GM23338 (cell line): ENCODE results near the gene DPF3. TPM values are rescaled to one million over a fixed set of nuclear protein-coding genes. Genes with fewer than 3 reads are reported as not detected.

Experiments
- ATAC-seq: fragments of 200-7000 bp; cut with Tn5 transposase; 3 replicates; pipeline ENCODE4 v1.9.1; 2020
- DNase-seq: peaks from one replicate; pipeline ENCODE4 v3.0.0-alpha.2; 2015; ENCODE audit warnings: low spot score
- H2AFZ ChIP-seq: fragments of 200-600 bp; sonication (generic); 2 replicates; pipeline ENCODE4 v1.8.0; 2016; ENCODE audit warnings: antibody characterized with exemption, mild to moderate bottlenecking, moderate library complexity
- H3F3A ChIP-seq: fragments of 200-600 bp; sonication (generic); replicated peaks from 2 replicates; pipeline ENCODE4 v1.8.0; 2017; ENCODE audit warnings: antibody characterized with exemption, mixed run types, low read depth
- H3K27ac ChIP-seq: fragments of 200-600 bp; sonication (generic); 2 replicates; pipeline ENCODE4 v1.6.1; 2016; ENCODE audit warnings: low read depth
- H3K27me3 ChIP-seq: fragments of 200-600 bp; sonication (generic); 2 replicates; pipeline ENCODE4 v1.8.0; 2016; ENCODE audit warnings: mild to moderate bottlenecking, mixed run types, moderate library complexity; ENCODE audit not compliant: insufficient read depth
- H3K36me3 ChIP-seq: fragments of 200-600 bp; sonication (generic); 2 replicates; pipeline ENCODE4 v1.8.0; 2016; ENCODE audit warnings: mild to moderate bottlenecking; ENCODE audit not compliant: insufficient read depth
- H3K4me1 ChIP-seq: fragments of 200-600 bp; sonication (generic); 2 replicates; pipeline ENCODE4 v1.8.0; 2016; ENCODE audit warnings: mild to moderate bottlenecking, moderate library complexity; ENCODE audit not compliant: insufficient read depth
- H3K4me2 ChIP-seq: fragments of 200-600 bp; sonication (generic); 2 replicates; pipeline ENCODE4 v1.7.1; 2017; ENCODE audit warnings: mixed run types
- H3K4me3 ChIP-seq: fragments of 200-600 bp; sonication (generic); 2 replicates; pipeline ENCODE4 v1.6.1; 2016; ENCODE audit warnings: mixed run types
- H3K79me2 ChIP-seq: fragments of 200-600 bp; sonication (generic); replicated peaks from 2 replicates; pipeline ENCODE4 v1.8.0; 2017; ENCODE audit warnings: mild to moderate bottlenecking; ENCODE audit not compliant: insufficient read depth
- H3K9me2 ChIP-seq: fragments of 200-600 bp; sonication (generic); 2 replicates; pipeline ENCODE4 v1.8.0; 2017; ENCODE audit not compliant: insufficient read depth
- H4K20me1 ChIP-seq: fragments of 200-600 bp; sonication (generic); replicated peaks from 2 replicates; pipeline ENCODE4 v1.8.0; 2017; ENCODE audit warnings: mild to moderate bottlenecking; ENCODE audit not compliant: insufficient read depth
- H3K27ac Mint-ChIP-seq: 2 replicates; pipeline ENCODE4 v1.8.0; 2020; ENCODE audit warnings: inconsistent platforms, mild to moderate bottlenecking, moderate library complexity, mixed read lengths
- H3K27me3 Mint-ChIP-seq: 3 replicates; pipeline ENCODE4 v1.8.0; 2022; ENCODE audit warnings: low read depth, mild to moderate bottlenecking, moderate library complexity, mixed read lengths, inconsistent platforms; ENCODE audit not compliant: insufficient read depth, poor library complexity
- H3K36me3 Mint-ChIP-seq: 3 replicates; pipeline ENCODE4 v1.8.0; 2021; ENCODE audit warnings: low read depth, mild to moderate bottlenecking, inconsistent platforms, moderate library complexity, mixed read lengths
- H3K4me1 Mint-ChIP-seq: 3 replicates; pipeline ENCODE4 v1.8.0; 2020; ENCODE audit warnings: mild to moderate bottlenecking, inconsistent platforms, mixed read lengths
- H3K4me3 Mint-ChIP-seq: 3 replicates; pipeline ENCODE4 v1.8.0; 2021; ENCODE audit warnings: moderate library complexity, mild to moderate bottlenecking, inconsistent platforms, mixed read lengths
- H3K9me3 Mint-ChIP-seq: 3 replicates; pipeline ENCODE4 v1.8.0; 2020; ENCODE audit warnings: moderate library complexity, mild to moderate bottlenecking, inconsistent platforms, mixed read lengths
- JUNB ChIP-seq: IDR thresholded peaks from one replicate; pipeline ENCODE4 v1.6.1; 2016; ENCODE audit warnings: antibody characterized with exemption; ENCODE audit not compliant: unreplicated experiment
- NANOG ChIP-seq: IDR thresholded peaks from 2 replicates; pipeline ENCODE4 v1.6.1; 2016; ENCODE audit warnings: antibody characterized with exemption, borderline replicate concordance
- POLR2AphosphoS5 ChIP-seq: IDR thresholded peaks from 2 replicates; pipeline ENCODE4 v1.6.1; 2016; ENCODE audit warnings: antibody characterized with exemption, low read depth
- STAT1 ChIP-seq: IDR thresholded peaks from one replicate; pipeline ENCODE4 v1.6.1; 2016; ENCODE audit warnings: antibody characterized with exemption; ENCODE audit not compliant: unreplicated experiment
- ZNF114 ChIP-seq: fragments of 250-450 bp; sonication (Bioruptor Pico); IDR thresholded peaks from 2 replicates; pipeline ENCODE4 v1.5.0; 2020; ENCODE audit warnings: mild to moderate bottlenecking, moderate library complexity
- ZNF331 ChIP-seq: fragments of 250-450 bp; sonication (Bioruptor Pico); IDR thresholded peaks from 2 replicates; pipeline ENCODE4 v1.5.0; 2020; ENCODE audit warnings: low read depth, mild to moderate bottlenecking, moderate library complexity
- polyA plus RNA-seq: library from polyadenylated mRNA; unstranded; fragments of >200 nt; fragmentation: Nextera tagmentation; extraction: Ambion mirVana; gene quantifications from 2 replicates; pipeline ENCODE4 v1.2.1, GENCODE V29; 2016
- total RNA-seq: library from RNA; depleted of rRNA; stranded (reverse); fragments of >200 nt; shearing (Covaris generic); gene quantifications from 2 replicates; pipeline ENCODE4 v1.2.3, GENCODE V29; 2014
- TF ChIP-seq, protein P1 (sequence below): fragments of 250-450 bp; sonication (Bioruptor Pico); IDR thresholded peaks from 2 replicates; pipeline ENCODE4 v1.5.0; 2020; ENCODE audit warnings: mild to moderate bottlenecking, moderate library complexity
- TF ChIP-seq, protein P2 (sequence below): IDR thresholded peaks from 2 replicates; pipeline ENCODE4 v1.6.1; 2016; ENCODE audit warnings: antibody characterized with exemption
- TF ChIP-seq, protein P3 (sequence below), 2 experiments: fragments of 200-600 bp in 1 of 2; sonication (generic) in 1 of 2; conservative IDR thresholded peaks; 2 replicates each; pipeline versions ENCODE4 v1.5.1 to v1.6.1; 2016 to 2017; ENCODE audit warnings: antibody characterized with exemption in 2 of 2, low read depth in 2 of 2, mild to moderate bottlenecking in 2 of 2, moderate library complexity in 1 of 2
- TF ChIP-seq, protein P4 (sequence below): IDR thresholded peaks from one replicate; pipeline ENCODE4 v1.6.1; 2018; ENCODE audit warnings: antibody characterized with exemption; ENCODE audit not compliant: unreplicated experiment

DPF3 gene
- total and polyA plus RNA-seq, 2 experiments from 2014 or later = 0.18 to 1.0 TPM

DNA sequence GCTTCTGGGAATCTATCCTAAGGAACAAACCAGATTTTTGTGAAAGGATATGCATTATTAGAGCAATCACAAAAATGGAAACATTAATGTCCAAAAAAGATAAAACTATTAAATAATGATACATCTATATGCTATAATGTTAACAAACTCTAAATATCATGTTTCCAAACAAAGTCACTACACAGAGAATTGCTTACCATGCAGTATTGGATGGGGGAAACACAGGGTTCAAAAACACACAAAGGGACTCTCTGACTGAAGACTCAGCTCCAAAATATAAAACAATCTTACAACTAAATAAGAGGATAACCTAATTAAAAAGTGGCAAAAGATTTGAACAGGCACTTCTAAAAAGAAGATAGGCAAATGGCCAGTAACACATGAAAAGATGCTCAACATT is 304.2 kb downstream of the DPF3 start:
- Mint-ChIP-seq H3K27ac (no peak overlapping the region), H3K27me3 (peaks cover 5% of the 10 kb centered on the region), H3K4me1 (no peaks in the 10 kb centered on the region), H3K4me3 (no peak overlapping the region), H3K36me3 (no peaks in the 10 kb centered on the region), H3K9me3 (peaks cover 2% of the 10 kb centered on the region; the same call in 1 of the 3 replicates)
- Histone ChIP-seq H3K4me2 (no peak overlapping the region), H3K36me3 (no peaks in the 10 kb centered on the region), H3K79me2 (no peaks in the 10 kb centered on the region), H3K9me2 (peaks cover 15% of the 10 kb centered on the region), H3K27ac (no peak overlapping the region), H4K20me1 (no peaks in the 10 kb centered on the region), H3K4me3 (no peak overlapping the region), H3F3A (no peaks in the 10 kb centered on the region), H3K27me3 (no peaks in the 10 kb centered on the region), H3K4me1 (no peaks in the 10 kb centered on the region), H2AFZ (no peak overlapping the region)
- no peak for DNase-seq
- no peak for ATAC-seq
- TF ChIP-seq, protein P1, sequence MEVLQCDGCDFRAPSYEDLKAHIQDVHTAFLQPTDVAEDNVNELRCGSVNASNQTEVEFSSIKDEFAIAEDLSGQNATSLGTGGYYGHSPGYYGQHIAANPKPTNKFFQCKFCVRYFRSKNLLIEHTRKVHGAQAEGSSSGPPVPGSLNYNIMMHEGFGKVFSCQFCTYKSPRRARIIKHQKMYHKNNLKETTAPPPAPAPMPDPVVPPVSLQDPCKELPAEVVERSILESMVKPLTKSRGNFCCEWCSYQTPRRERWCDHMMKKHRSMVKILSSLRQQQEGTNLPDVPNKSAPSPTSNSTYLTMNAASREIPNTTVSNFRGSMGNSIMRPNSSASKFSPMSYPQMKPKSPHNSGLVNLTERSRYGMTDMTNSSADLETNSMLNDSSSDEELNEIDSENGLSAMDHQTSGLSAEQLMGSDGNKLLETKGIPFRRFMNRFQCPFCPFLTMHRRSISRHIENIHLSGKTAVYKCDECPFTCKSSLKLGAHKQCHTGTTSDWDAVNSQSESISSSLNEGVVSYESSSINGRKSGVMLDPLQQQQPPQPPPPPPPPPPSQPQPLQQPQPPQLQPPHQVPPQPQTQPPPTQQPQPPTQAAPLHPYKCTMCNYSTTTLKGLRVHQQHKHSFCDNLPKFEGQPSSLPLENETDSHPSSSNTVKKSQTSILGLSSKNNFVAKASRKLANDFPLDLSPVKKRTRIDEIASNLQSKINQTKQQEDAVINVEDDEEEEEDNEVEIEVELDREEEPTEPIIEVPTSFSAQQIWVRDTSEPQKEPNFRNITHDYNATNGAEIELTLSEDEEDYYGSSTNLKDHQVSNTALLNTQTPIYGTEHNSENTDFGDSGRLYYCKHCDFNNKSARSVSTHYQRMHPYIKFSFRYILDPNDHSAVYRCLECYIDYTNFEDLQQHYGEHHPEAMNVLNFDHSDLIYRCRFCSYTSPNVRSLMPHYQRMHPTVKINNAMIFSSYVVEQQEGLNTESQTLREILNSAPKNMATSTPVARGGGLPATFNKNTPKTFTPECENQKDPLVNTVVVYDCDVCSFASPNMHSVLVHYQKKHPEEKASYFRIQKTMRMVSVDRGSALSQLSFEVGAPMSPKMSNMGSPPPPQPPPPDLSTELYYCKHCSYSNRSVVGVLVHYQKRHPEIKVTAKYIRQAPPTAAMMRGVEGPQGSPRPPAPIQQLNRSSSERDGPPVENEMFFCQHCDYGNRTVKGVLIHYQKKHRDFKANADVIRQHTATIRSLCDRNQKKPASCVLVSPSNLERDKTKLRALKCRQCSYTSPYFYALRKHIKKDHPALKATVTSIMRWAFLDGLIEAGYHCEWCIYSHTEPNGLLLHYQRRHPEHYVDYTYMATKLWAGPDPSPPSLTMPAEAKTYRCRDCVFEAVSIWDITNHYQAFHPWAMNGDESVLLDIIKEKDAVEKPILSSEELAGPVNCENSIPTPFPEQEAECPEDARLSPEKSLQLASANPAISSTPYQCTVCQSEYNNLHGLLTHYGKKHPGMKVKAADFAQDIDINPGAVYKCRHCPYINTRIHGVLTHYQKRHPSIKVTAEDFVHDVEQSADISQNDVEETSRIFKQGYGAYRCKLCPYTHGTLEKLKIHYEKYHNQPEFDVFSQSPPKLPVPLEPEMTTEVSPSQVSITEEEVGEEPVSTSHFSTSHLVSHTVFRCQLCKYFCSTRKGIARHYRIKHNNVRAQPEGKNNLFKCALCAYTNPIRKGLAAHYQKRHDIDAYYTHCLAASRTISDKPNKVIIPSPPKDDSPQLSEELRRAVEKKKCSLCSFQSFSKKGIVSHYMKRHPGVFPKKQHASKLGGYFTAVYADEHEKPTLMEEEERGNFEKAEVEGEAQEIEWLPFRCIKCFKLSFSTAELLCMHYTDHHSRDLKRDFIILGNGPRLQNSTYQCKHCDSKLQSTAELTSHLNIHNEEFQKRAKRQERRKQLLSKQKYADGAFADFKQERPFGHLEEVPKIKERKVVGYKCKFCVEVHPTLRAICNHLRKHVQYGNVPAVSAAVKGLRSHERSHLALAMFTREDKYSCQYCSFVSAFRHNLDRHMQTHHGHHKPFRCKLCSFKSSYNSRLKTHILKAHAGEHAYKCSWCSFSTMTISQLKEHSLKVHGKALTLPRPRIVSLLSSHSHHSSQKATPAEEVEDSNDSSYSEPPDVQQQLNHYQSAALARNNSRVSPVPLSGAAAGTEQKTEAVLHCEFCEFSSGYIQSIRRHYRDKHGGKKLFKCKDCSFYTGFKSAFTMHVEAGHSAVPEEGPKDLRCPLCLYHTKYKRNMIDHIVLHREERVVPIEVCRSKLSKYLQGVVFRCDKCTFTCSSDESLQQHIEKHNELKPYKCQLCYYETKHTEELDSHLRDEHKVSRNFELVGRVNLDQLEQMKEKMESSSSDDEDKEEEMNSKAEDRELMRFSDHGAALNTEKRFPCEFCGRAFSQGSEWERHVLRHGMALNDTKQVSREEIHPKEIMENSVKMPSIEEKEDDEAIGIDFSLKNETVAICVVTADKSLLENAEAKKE = no peak
- TF ChIP-seq POLR2AphosphoS5 = no peak

DNA sequence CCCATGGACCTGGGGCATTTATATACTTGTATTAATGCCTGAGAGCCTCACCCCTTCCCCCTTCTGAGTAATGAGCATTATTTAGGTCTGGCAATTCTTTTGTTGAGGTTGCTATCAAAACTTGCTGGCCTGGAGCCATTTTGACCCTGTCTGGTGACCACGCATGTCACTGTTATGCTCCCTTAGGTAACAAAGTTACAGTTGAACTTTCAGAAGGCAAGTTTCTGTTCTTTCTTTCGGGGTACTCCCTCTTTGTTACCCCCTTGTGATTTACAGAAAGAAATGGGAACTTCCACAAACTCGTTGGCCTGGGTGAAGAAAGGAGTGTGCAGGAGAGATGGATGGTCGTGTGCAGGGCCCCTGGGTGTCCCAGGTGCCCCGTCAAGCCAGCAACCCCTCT is 305.4 kb downstream of the DPF3 start:
- H3K4me2 ChIP-seq = no peak overlapping the region
- Mint-ChIP-seq H3K27me3 (peaks cover 5% of the 10 kb centered on the region), H3K9me3 (peaks cover 2% of the 10 kb centered on the region; the same call in 1 of the 3 replicates), H3K36me3 (no peaks in the 10 kb centered on the region), H3K27ac (no peak overlapping the region), H3K4me3 (no peak overlapping the region), H3K4me1 (no peaks in the 10 kb centered on the region)
- H3K79me2 ChIP-seq = no peaks in the 10 kb centered on the region
- H3K4me1 ChIP-seq = no peaks in the 10 kb centered on the region
- H3K4me3 ChIP-seq = no peak overlapping the region
- ATAC-seq (no peak), DNase-seq (no peak)
- H3K36me3 ChIP-seq = no peaks in the 10 kb centered on the region
- H4K20me1 ChIP-seq = no peaks in the 10 kb centered on the region
- no peak overlapping the region for H2AFZ ChIP-seq
- H3F3A ChIP-seq = no peaks in the 10 kb centered on the region
- H3K9me2 ChIP-seq = peaks cover 20% of the 10 kb centered on the region
- no peaks in the 10 kb centered on the region for H3K27me3 ChIP-seq
- H3K27ac ChIP-seq = no peak overlapping the region
- TF ChIP-seq POLR2AphosphoS5 = no peak
- TF ChIP-seq NANOG = no peak
- no peak for TF ChIP-seq ZNF114 (CRISPR knock-in tag)
- TF ChIP-seq, protein P2, sequence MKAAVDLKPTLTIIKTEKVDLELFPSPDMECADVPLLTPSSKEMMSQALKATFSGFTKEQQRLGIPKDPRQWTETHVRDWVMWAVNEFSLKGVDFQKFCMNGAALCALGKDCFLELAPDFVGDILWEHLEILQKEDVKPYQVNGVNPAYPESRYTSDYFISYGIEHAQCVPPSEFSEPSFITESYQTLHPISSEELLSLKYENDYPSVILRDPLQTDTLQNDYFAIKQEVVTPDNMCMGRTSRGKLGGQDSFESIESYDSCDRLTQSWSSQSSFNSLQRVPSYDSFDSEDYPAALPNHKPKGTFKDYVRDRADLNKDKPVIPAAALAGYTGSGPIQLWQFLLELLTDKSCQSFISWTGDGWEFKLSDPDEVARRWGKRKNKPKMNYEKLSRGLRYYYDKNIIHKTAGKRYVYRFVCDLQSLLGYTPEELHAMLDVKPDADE = no peak
- no peak for TF ChIP-seq ZNF331
- TF ChIP-seq JUNB = no peak
- no peak for TF ChIP-seq STAT1
- TF ChIP-seq, protein P3, sequence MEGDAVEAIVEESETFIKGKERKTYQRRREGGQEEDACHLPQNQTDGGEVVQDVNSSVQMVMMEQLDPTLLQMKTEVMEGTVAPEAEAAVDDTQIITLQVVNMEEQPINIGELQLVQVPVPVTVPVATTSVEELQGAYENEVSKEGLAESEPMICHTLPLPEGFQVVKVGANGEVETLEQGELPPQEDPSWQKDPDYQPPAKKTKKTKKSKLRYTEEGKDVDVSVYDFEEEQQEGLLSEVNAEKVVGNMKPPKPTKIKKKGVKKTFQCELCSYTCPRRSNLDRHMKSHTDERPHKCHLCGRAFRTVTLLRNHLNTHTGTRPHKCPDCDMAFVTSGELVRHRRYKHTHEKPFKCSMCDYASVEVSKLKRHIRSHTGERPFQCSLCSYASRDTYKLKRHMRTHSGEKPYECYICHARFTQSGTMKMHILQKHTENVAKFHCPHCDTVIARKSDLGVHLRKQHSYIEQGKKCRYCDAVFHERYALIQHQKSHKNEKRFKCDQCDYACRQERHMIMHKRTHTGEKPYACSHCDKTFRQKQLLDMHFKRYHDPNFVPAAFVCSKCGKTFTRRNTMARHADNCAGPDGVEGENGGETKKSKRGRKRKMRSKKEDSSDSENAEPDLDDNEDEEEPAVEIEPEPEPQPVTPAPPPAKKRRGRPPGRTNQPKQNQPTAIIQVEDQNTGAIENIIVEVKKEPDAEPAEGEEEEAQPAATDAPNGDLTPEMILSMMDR (conservative IDR thresholded peaks at IDR 0.05; ENCODE audit: low read depth in 2 of 2) = no peak
- TF ChIP-seq, protein P4, sequence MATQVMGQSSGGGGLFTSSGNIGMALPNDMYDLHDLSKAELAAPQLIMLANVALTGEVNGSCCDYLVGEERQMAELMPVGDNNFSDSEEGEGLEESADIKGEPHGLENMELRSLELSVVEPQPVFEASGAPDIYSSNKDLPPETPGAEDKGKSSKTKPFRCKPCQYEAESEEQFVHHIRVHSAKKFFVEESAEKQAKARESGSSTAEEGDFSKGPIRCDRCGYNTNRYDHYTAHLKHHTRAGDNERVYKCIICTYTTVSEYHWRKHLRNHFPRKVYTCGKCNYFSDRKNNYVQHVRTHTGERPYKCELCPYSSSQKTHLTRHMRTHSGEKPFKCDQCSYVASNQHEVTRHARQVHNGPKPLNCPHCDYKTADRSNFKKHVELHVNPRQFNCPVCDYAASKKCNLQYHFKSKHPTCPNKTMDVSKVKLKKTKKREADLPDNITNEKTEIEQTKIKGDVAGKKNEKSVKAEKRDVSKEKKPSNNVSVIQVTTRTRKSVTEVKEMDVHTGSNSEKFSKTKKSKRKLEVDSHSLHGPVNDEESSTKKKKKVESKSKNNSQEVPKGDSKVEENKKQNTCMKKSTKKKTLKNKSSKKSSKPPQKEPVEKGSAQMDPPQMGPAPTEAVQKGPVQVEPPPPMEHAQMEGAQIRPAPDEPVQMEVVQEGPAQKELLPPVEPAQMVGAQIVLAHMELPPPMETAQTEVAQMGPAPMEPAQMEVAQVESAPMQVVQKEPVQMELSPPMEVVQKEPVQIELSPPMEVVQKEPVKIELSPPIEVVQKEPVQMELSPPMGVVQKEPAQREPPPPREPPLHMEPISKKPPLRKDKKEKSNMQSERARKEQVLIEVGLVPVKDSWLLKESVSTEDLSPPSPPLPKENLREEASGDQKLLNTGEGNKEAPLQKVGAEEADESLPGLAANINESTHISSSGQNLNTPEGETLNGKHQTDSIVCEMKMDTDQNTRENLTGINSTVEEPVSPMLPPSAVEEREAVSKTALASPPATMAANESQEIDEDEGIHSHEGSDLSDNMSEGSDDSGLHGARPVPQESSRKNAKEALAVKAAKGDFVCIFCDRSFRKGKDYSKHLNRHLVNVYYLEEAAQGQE = no peak
